GM12878 (cell line): ENCODE results near the gene PRKN. TPM values are rescaled to one million over a fixed set of nuclear protein-coding genes. Genes with fewer than 3 reads are reported as not detected.

Experiments
- ATAC-seq: fragments of 200-7000 bp; cut with Tn5 transposase; 3 replicates; pipeline ENCODE4 v1.9.1; 2020; ENCODE audit warnings: mild to moderate bottlenecking, moderate library complexity
- BruUV-seq: library from RNA; stranded (reverse); fragments of 400-500 nt; replicated peaks from 2 replicates; lab custom pipeline; 2021; lab: Mats Ljungman, UMichigan
- CTCF ChIA-PET: fragments of 300-600 bp; sonication (Branson Sonifier 250); formaldehyde crosslinking; extraction: SDS; loops from one replicate; lab custom pipeline; 2021; ENCODE audit warnings: inconsistent platforms; lab: Yijun Ruan, JAX
- POLR2A ChIA-PET: fragments of 350-600 bp; formaldehyde crosslinking; extraction: SDS; loops from one replicate; lab custom pipeline; 2021; ENCODE audit warnings: inconsistent platforms; lab: Charles Lee
- RAD21 ChIA-PET: fragments of 300-600 bp; sonication (Branson Sonifier 250); formaldehyde crosslinking; loops from one replicate; lab custom pipeline; 2023; ENCODE audit warnings: antibody characterized with exemption; ENCODE audit not compliant: unreplicated experiment; lab: Charles Lee
- SMC1A ChIA-PET: fragments of 300-600 bp; sonication (Branson Sonifier 250); formaldehyde crosslinking; loops from one replicate; lab custom pipeline; 2023; ENCODE audit not compliant: unreplicated experiment, uncharacterized antibody; lab: Charles Lee
- DNase-seq: peaks from one replicate; pipeline ENCODE4 v3.0.0-alpha.2; 2011; ENCODE audit warnings: low read depth, low spot score
- FAIRE-seq: peaks from 3 replicates; lab custom pipeline; 2011; peaks lifted over from hg19 to GRCh38; lab: Jason Lieb, UNC
- H2AFZ ChIP-seq: 2 replicates; pipeline ENCODE4 v1.6.0; 2011; ENCODE audit warnings: low read depth, low read length, control low read depth; ENCODE audit not compliant: control insufficient read depth
- H3K27ac ChIP-seq: 2 replicates; pipeline ENCODE4 v1.5.1; 2011; ENCODE audit warnings: control low read depth; ENCODE audit not compliant: control insufficient read depth, insufficient read depth
- H3K27me3 ChIP-seq, 2 experiments: replicated peaks in 1 of 2; 2 replicates each; pipeline versions ENCODE4 v1.6.0 to v1.6.1; 2011; ENCODE audit warnings: low read length in 1 of 2; ENCODE audit not compliant: control insufficient read depth in 2 of 2, insufficient read depth in 2 of 2
- H3K36me3 ChIP-seq, 2 experiments: 2 replicates each; pipeline ENCODE4 v1.5.1; 2011; ENCODE audit warnings: low read length in 1 of 2; ENCODE audit not compliant: control insufficient read depth in 2 of 2, insufficient read depth in 2 of 2
- H3K4me1 ChIP-seq: 2 replicates; pipeline ENCODE4 v1.6.1; 2011; ENCODE audit warnings: mild to moderate bottlenecking, low read length, moderate library complexity, mixed read lengths; ENCODE audit not compliant: control insufficient read depth, insufficient read depth
- H3K4me2 ChIP-seq: 2 replicates; pipeline ENCODE4 v1.6.0; 2011; ENCODE audit warnings: control low read depth; ENCODE audit not compliant: control insufficient read depth, insufficient read depth
- H3K4me3 ChIP-seq: fragments of 200-600 bp; sonication (generic); 2 replicates; pipeline ENCODE4 v1.5.1; 2016
- H3K79me2 ChIP-seq: 2 replicates; pipeline ENCODE4 v1.6.0; 2011; ENCODE audit warnings: low read length; ENCODE audit not compliant: control insufficient read depth, insufficient read depth
- H3K9ac ChIP-seq: 2 replicates; pipeline ENCODE4 v1.8.0; 2011; ENCODE audit warnings: low read length, control low read depth, mixed read lengths; ENCODE audit not compliant: control insufficient read depth, insufficient read depth
- H3K9me3 ChIP-seq: replicated peaks from 3 replicates; pipeline ENCODE4 v1.5.1; 2011; ENCODE audit warnings: mild to moderate bottlenecking, low read length; ENCODE audit not compliant: control insufficient read depth, insufficient read depth
- H4K20me1 ChIP-seq: 2 replicates; pipeline ENCODE4 v1.6.0; 2011; ENCODE audit not compliant: control insufficient read depth, insufficient read depth
- ASH2L ChIP-seq: fragments of 300-600, 200-600 bp; sonication (generic); IDR thresholded peaks from 2 replicates; pipeline ENCODE4 v1.6.1; 2017; ENCODE audit warnings: low read depth, mild to moderate bottlenecking, borderline replicate concordance
- BHLHE40 ChIP-seq, 2 experiments: fragments of 450-650 bp in 1 of 2; IDR thresholded peaks; 2 replicates each; pipeline ENCODE4 v1.6.1; 2011 to 2017; ENCODE audit warnings: low read depth in 2 of 2, borderline replicate concordance in 1 of 2, improper control_type of control experiment in 1 of 2, low read length in 1 of 2, mild to moderate bottlenecking in 1 of 2
- CBX3 ChIP-seq: fragments of 200-600 bp; sonication (generic); IDR thresholded peaks from 2 replicates; pipeline ENCODE4 v1.6.1; 2016; ENCODE audit warnings: low read depth, borderline replicate concordance
- CBX5 ChIP-seq: sonication (generic); IDR thresholded peaks from 2 replicates; pipeline ENCODE4 v1.6.1; 2016; ENCODE audit warnings: low read depth, moderate library complexity, mild to moderate bottlenecking, inconsistent platforms
- CHD1 ChIP-seq: IDR thresholded peaks from 2 replicates; pipeline ENCODE4 v1.6.1; 2012; ENCODE audit warnings: low read depth, low read length, improper control_type of control experiment
- CUX1 ChIP-seq: IDR thresholded peaks from 2 replicates; pipeline ENCODE4 v1.6.1; 2012; ENCODE audit warnings: improper control_type of control experiment, low read depth, low read length; ENCODE audit not compliant: insufficient replicate concordance
- EP300 ChIP-seq, 2 experiments: fragments of 150-350 bp in 1 of 2; IDR thresholded peaks; 2 replicates each; pipeline ENCODE4 v1.6.1; 2011 to 2012; ENCODE audit warnings: low read depth in 2 of 2, low read length in 2 of 2, borderline replicate concordance in 1 of 2, improper control_type of control experiment in 1 of 2, inconsistent platforms in 1 of 2; ENCODE audit not compliant: control insufficient read depth in 1 of 2
- GATAD2B ChIP-seq: fragments of 450-650 bp; conservative IDR thresholded peaks from 2 replicates; pipeline ENCODE4 v1.6.1; 2017; ENCODE audit warnings: low read depth, mild to moderate bottlenecking, moderate library complexity
- IRF4 ChIP-seq: IDR thresholded peaks from 2 replicates; pipeline ENCODE4 v1.6.1; 2011; ENCODE audit warnings: low read depth, low read length
- NBN ChIP-seq: fragments of 450-650 bp; IDR thresholded peaks from 2 replicates; pipeline ENCODE4 v1.6.1; 2016
- PAX8 ChIP-seq: fragments of 450-650 bp; IDR thresholded peaks from 2 replicates; pipeline ENCODE4 v1.6.1; 2017; ENCODE audit warnings: mild to moderate bottlenecking, moderate library complexity
- PBX3 ChIP-seq: IDR thresholded peaks from 2 replicates; pipeline ENCODE4 v1.6.1; 2011; ENCODE audit warnings: mild to moderate bottlenecking, low read depth, low read length, moderate library complexity; ENCODE audit not compliant: insufficient replicate concordance
- RCOR1 ChIP-seq: conservative IDR thresholded peaks from 2 replicates; pipeline ENCODE4 v1.6.1; 2012; ENCODE audit warnings: low read depth, low read length, improper control_type of control experiment
- RFX5 ChIP-seq: IDR thresholded peaks from 2 replicates; pipeline ENCODE4 v1.6.1; 2011; ENCODE audit warnings: low read depth, low read length, improper control_type of control experiment
- SMAD5 ChIP-seq: IDR thresholded peaks from 2 replicates; pipeline ENCODE4 v1.6.1; 2016; ENCODE audit warnings: antibody characterized with exemption, low read depth
- SUPT20H ChIP-seq: IDR thresholded peaks from 2 replicates; pipeline ENCODE4 v1.6.1; 2011; ENCODE audit warnings: low read depth, mild to moderate bottlenecking, low read length, moderate library complexity, borderline replicate concordance; ENCODE audit not compliant: control insufficient read depth
- ZNF217 ChIP-seq: fragments of 450-650 bp; IDR thresholded peaks from 2 replicates; pipeline ENCODE4 v1.6.1; 2017; ENCODE audit warnings: antibody characterized with exemption, mild to moderate bottlenecking
- WGBS: methylation state at CpG from one replicate; pipeline ENCODE4 v1.1.6; 2016; ENCODE audit warnings: low lambda C conversion rate; ENCODE audit not compliant: insufficient replicate concordance, insufficient coverage; ENCODE audit errors: missing lambda C conversion rate; 5-methylcytosine and 5-hydroxymethylcytosine counted together
- in situ Hi-C: fragments of 300-500 bp; cut with MboI; formaldehyde crosslinking; loops from 9 replicates; pipeline ENCODE4 v1.14.3; 2018; ENCODE audit warnings: mixed read lengths
- intact Hi-C: fragments of 100-400 bp; cut with micrococcal nuclease; formaldehyde crosslinking; loops from one replicate; pipeline ENCODE4 v1.14.2; 2022; ENCODE audit not compliant: unreplicated experiment
- polyA plus RNA-seq, 11 experiments: library from polyadenylated mRNA; depleted of rRNA in 4 of 11; unstranded in 6 of 11; stranded (reverse) in 5 of 11; fragments of >200 nt; fragmentation: Nextera tagmentation in 4 of 11; fragmentation: Illumina TruSeq in 1 of 11; extraction: Ambion mirVana in 4 of 11; extraction: Trizol in 1 of 11; gene quantifications; 1 replicate in 1 of 11; 2 replicates in 10 of 11; pipeline versions ENCODE4 v1.2.1 to v1.2.3, GENCODE V29; 2011 to 2016; ENCODE audit warnings: inconsistent platforms in 2 of 11, missing spikeins in 2 of 11, low read depth in 1 of 11
- total RNA-seq, 4 experiments: library from RNA; depleted of rRNA in 3 of 4; stranded (reverse); fragments of >200 nt in 3 of 4; fragmentation: Illumina TruSeq in 1 of 4; extraction: Trizol in 1 of 4; gene quantifications; 2 replicates each; pipeline versions ENCODE4 v1.2.1 to v1.2.3, GENCODE V29; 2013 to 2021
- TF ChIP-seq, protein P1 (sequence below): fragments of 450-650 bp; IDR thresholded peaks from 2 replicates; pipeline ENCODE4 v1.6.1; 2017; ENCODE audit warnings: borderline replicate concordance

PRKN gene
- total and polyA plus RNA-seq, 10 of the 15 experiments (the other 5 are each of a cell fraction or from before 2014, with no cell fraction given) = 0.06 to 0.09 TPM; not detected in 8

GRCh38 chr6:162683135-162683534 lies 44.4 kb downstream of the PRKN start:
- BruUV-seq = no TSS peak
- Histone ChIP-seq H3K9ac (no peak overlapping the region), H3K36me3 (no peaks in the 10 kb centered on the region), H3K27me3 (no peaks in the 10 kb centered on the region), H3K79me2 (no peaks in the 10 kb centered on the region), H3K4me1 (no peaks in the 10 kb centered on the region), H4K20me1 (no peaks in the 10 kb centered on the region), H3K9me3 (no peaks in the 10 kb centered on the region), H3K4me2 (no peak overlapping the region), H2AFZ (no peak overlapping the region), H3K4me3 (no peak overlapping the region), H3K27ac (no peak overlapping the region)
- intact Hi-C loops (no loop called here), in situ Hi-C loops (no loop called here)
- DNase-seq (no peak), ATAC-seq (no peak), FAIRE-seq (no peak)
- 0% methylated on average over 4 of the region's 4 CpGs for WGBS
- TF ChIP-seq RFX5 = no peak
- TF ChIP-seq, protein P1, sequence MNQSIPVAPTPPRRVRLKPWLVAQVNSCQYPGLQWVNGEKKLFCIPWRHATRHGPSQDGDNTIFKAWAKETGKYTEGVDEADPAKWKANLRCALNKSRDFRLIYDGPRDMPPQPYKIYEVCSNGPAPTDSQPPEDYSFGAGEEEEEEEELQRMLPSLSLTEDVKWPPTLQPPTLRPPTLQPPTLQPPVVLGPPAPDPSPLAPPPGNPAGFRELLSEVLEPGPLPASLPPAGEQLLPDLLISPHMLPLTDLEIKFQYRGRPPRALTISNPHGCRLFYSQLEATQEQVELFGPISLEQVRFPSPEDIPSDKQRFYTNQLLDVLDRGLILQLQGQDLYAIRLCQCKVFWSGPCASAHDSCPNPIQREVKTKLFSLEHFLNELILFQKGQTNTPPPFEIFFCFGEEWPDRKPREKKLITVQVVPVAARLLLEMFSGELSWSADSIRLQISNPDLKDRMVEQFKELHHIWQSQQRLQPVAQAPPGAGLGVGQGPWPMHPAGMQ = no peak
- TF ChIP-seq NBN = no peak
- no peak for TF ChIP-seq SUPT20H
- TF ChIP-seq SMAD5 = no peak
- TF ChIP-seq RCOR1 = no peak
- no peak for TF ChIP-seq CUX1
- TF ChIP-seq PAX8 = no peak
- no peak for TF ChIP-seq CBX5
- TF ChIP-seq BHLHE40 (IDR thresholded peaks at IDR 0.05; ENCODE audit: borderline replicate concordance in 1 of 2, low read depth in 2 of 2, low read length in 1 of 2) = no peak
- TF ChIP-seq ZNF217 = no peak
- no peak for TF ChIP-seq CBX3
- no peak for TF ChIP-seq PBX3
- TF ChIP-seq ASH2L = no peak
- no peak for TF ChIP-seq CHD1
- no peak for TF ChIP-seq GATAD2B
- TF ChIP-seq IRF4 = no peak
- TF ChIP-seq EP300 (IDR thresholded peaks at IDR 0.05; ENCODE audit: borderline replicate concordance in 1 of 2, control insufficient read depth in 1 of 2, low read depth in 2 of 2, low read length in 2 of 2) = no peak
- ChIA-PET RAD21 (no interaction called here), SMC1A (no interaction called here), POLR2A (no interaction called here), CTCF (no interaction called here)
